NOMO-1 treated with dmso at 0.1 percent for 144 hours (cell line): ENCODE results near the gene TIMM10.

Experiments used
- DNase-seq: peaks from one replicate; lab custom pipeline; 2025; ENCODE audit not compliant: unreplicated experiment; lab: John Stamatoyannopoulos, UW

Gene TIMM10

GRCh38 chr11:57484141-57484710 lies 46.3 kb downstream of the TIMM10 start:
- peak; percentile 89 for DNase-seq

- DNase-seq, result no peak
Observed at GRCh38 chr11:57483562-57483918, 47.0 kb downstream of the TIMM10 start.

- no peak for DNase-seq
Observed at GRCh38 chr11:57482782-57483561, 47.6 kb downstream of the TIMM10 start.

- DNase-seq, result no peak
Observed at GRCh38 chr11:57481915-57482781, 48.4 kb downstream of the TIMM10 start.

- no peak for DNase-seq
Observed at GRCh38 chr11:57481315-57481714, 49.2 kb downstream of the TIMM10 start.

GRCh38 chr11:57480409-57481137 lies 50.0 kb downstream of the TIMM10 start:
- DNase-seq, result peak; percentile 66

- no peak for DNase-seq
Observed at GRCh38 chr11:57479911-57480310, 50.6 kb downstream of the TIMM10 start.

- DNase-seq, result no peak
Observed at GRCh38 chr11:57479021-57479663, 51.4 kb downstream of the TIMM10 start.
